Small intestine (tissue), 7 donors: ENCODE data around the gene STYXL2. TPM values are rescaled to one million over a fixed set of nuclear protein-coding genes. Genes with fewer than 3 reads are reported as not detected.

Source experiments
- DNase-seq, 2 donors: peaks; one replicate each; pipeline versions ENCODE4 v3.0.0 to v3.0.0-alpha.2; 2013
- FAIRE-seq: peaks from 2 replicates; lab custom pipeline; 2012; peaks lifted over from hg19 to GRCh38; lab: Jason Lieb, UNC
- H3K27ac ChIP-seq, 3 donors: one replicate each; pipeline ENCODE4 v1.5.1; 2013; ENCODE audit warnings: low read length in 2 of 3, mild to moderate bottlenecking in 2 of 3, control low read depth in 1 of 3, inconsistent platforms in 1 of 3, low read depth in 1 of 3, moderate library complexity in 1 of 3
- H3K27me3 ChIP-seq, 3 donors: one replicate each; pipeline ENCODE4 v1.6.1; 2013; ENCODE audit warnings: low read length in 3 of 3, inconsistent platforms in 1 of 3; ENCODE audit not compliant: control insufficient read depth in 3 of 3, insufficient read depth in 3 of 3
- H3K36me3 ChIP-seq, 3 donors: one replicate each; pipeline ENCODE4 v1.6.1; 2013; ENCODE audit warnings: low read length in 3 of 3, inconsistent platforms in 1 of 3, low read depth in 1 of 3, mild to moderate bottlenecking in 1 of 3, moderate library complexity in 1 of 3; ENCODE audit not compliant: control insufficient read depth in 3 of 3, insufficient read depth in 2 of 3
- H3K4me1 ChIP-seq, 3 donors: one replicate each; pipeline ENCODE4 v1.6.1; 2013; ENCODE audit warnings: low read length in 2 of 3, inconsistent platforms in 1 of 3, low read depth in 1 of 3, mild to moderate bottlenecking in 1 of 3, moderate library complexity in 1 of 3; ENCODE audit not compliant: control insufficient read depth in 3 of 3, insufficient read depth in 2 of 3
- H3K4me3 ChIP-seq, 3 donors: one replicate each; pipeline ENCODE4 v1.5.1; 2013; ENCODE audit warnings: low read length in 3 of 3, control low read depth in 1 of 3, inconsistent platforms in 1 of 3, low read depth in 1 of 3, mild to moderate bottlenecking in 1 of 3, moderate library complexity in 1 of 3
- H3K9me3 ChIP-seq, 2 donors: one replicate each; pipeline ENCODE4 v1.6.1; 2013; ENCODE audit warnings: low read depth in 1 of 2, low read length in 1 of 2; ENCODE audit not compliant: control insufficient read depth in 2 of 2, insufficient read depth in 1 of 2
- WGBS, 3 donors: extraction: QIAGEN DNeasy Blood & Tissue Kit; methylation state at CpG; one replicate each; pipeline ENCODE4 v1.1.7; 2013; 5-methylcytosine and 5-hydroxymethylcytosine counted together
- polyA plus RNA-seq, 4 donors: library from polyadenylated mRNA; stranded (reverse) in 3 of 4; unstranded in 1 of 4; fragments of 200-250 nt in 3 of 4; fragments of 120-200 nt in 1 of 4; gene quantifications; one replicate each; pipeline versions ENCODE4 v1.2.1 to v1.2.3, GENCODE V29; 2013
- donor health status: healthy with polysubstance abuse.
- donor health status: control.
- donor health status: control.
- donor health status: Bipolar disorder and iron deficiency.
- donor health status: healthy.

The STYXL2 gene
- polyA plus RNA-seq, 4 donors, result 0.07 to 0.32 (median 0.27) TPM; not detected in 1

- FAIRE-seq (no peak), DNase-seq (peak; percentile 71 to 84)
- Histone ChIP-seq H3K4me1 (peaks cover 0 to 66% (median 11%) of the 10 kb centered on the region in 3 donors), H3K36me3 (peaks cover 0 to 14% (median 0%) of the 10 kb centered on the region in 3 donors), H3K27me3 (no peaks in the 10 kb centered on the region), H3K4me3 (no peak overlapping the region), H3K27ac (peak overlapping the region; percentile 92 to 96 (median 93)), H3K9me3 (no peaks in the 10 kb centered on the region)
- WGBS, 3 donors, result 12 to 33% (median 14%) methylated on average over 6 of the region's 6 CpGs
These were observed 10.7 kb upstream of the STYXL2 start for GRCh38 chr1:167083066-167083665.

GRCh38 chr1:167083871-167084270, 10.0 kb upstream of the STYXL2 start:
- WGBS, 3 donors, result 71 to 95% (median 76%) methylated on average over 3 of the region's 3 CpGs
- Histone ChIP-seq H3K4me3 (no peak overlapping the region), H3K4me1 (peaks cover 0 to 73% (median 7%) of the 10 kb centered on the region in 3 donors), H3K9me3 (no peaks in the 10 kb centered on the region), H3K36me3 (peaks cover 0 to 11% (median 0%) of the 10 kb centered on the region in 3 donors), H3K27me3 (no peaks in the 10 kb centered on the region), H3K27ac (peak overlapping the region; percentile 92 to 96 (median 93))
- DNase-seq, result no peak
- FAIRE-seq, result no peak

- Histone ChIP-seq H3K4me3 (no peak overlapping the region), H3K9me3 (no peaks in the 10 kb centered on the region), H3K4me1 (peaks cover 0 to 78% (median 7%) of the 10 kb centered on the region in 3 donors), H3K27me3 (no peaks in the 10 kb centered on the region), H3K27ac (peak overlapping the region; percentile 92 to 96 (median 93)), H3K36me3 (peaks cover 0 to 11% (median 0%) of the 10 kb centered on the region in 3 donors)
- DNase-seq, result no peak
- no peak for FAIRE-seq
These were observed 9.1 kb upstream of the STYXL2 start for GRCh38 chr1:167084757-167085156.

- no peak for FAIRE-seq
- DNase-seq, result peak; percentile 49 to 51
- peaks cover 0 to 87% (median 5%) of the 10 kb centered on the region in 3 donors for H3K4me1 ChIP-seq
- no peaks in the 10 kb centered on the region for H3K9me3 ChIP-seq
- H3K36me3 ChIP-seq, result peaks cover 0 to 11% (median 0%) of the 10 kb centered on the region in 3 donors
- H3K27me3 ChIP-seq, result no peaks in the 10 kb centered on the region
- H3K4me3 ChIP-seq, result peak overlapping the region in 1 of 3 donors; percentile 9
- peak overlapping the region; percentile 41 to 96 (median 58) for H3K27ac ChIP-seq
- WGBS, 3 donors, result 15 to 68% (median 42%) methylated on average over 7 of the region's 7 CpGs
These were observed 7.8 kb upstream of the STYXL2 start for GRCh38 chr1:167086033-167086432.

- FAIRE-seq (no peak), DNase-seq (peak in 1 of 2 donors; percentile 44)
- Histone ChIP-seq H3K27me3 (no peaks in the 10 kb centered on the region), H3K36me3 (peaks cover 0 to 4% (median 0%) of the 10 kb centered on the region in 3 donors), H3K4me1 (peaks cover 0 to 83% (median 5%) of the 10 kb centered on the region in 3 donors), H3K27ac (peak overlapping the region in 1 of 3 donors; percentile 58), H3K4me3 (no peak overlapping the region), H3K9me3 (no peaks in the 10 kb centered on the region)
- WGBS, 3 donors, result 55 to 61% (median 57%) methylated on average over 3 of the region's 3 CpGs
These were observed 7.1 kb upstream of the STYXL2 start for GRCh38 chr1:167086768-167087167.

GRCh38 chr1:167088746-167089417, 5.0 kb upstream of the STYXL2 start:
- H3K4me1 ChIP-seq, result peaks cover 0 to 65% (median 4%) of the 10 kb centered on the region in 3 donors
- DNase-seq, result peak in 1 of 2 donors; percentile 41
- H3K9me3 ChIP-seq, result no peaks in the 10 kb centered on the region
- peak overlapping the region; percentile 88 to 98 (median 91) for H3K27ac ChIP-seq
- peaks cover 0 to 4% (median 0%) of the 10 kb centered on the region in 3 donors for H3K36me3 ChIP-seq
- no peaks in the 10 kb centered on the region for H3K27me3 ChIP-seq
- no peak for FAIRE-seq
- WGBS, 3 donors, result 32 to 63% (median 47%) methylated on average over 6 of the region's 6 CpGs
- peak overlapping the region in 2 of 3 donors; percentile 29 to 53 for H3K4me3 ChIP-seq

GRCh38 chr1:167089939-167090313, 3.9 kb upstream of the STYXL2 start:
- H3K9me3 ChIP-seq, result no peaks in the 10 kb centered on the region
- no peak for FAIRE-seq
- no peaks in the 10 kb centered on the region for H3K27me3 ChIP-seq
- H3K4me1 ChIP-seq, result peaks cover 0 to 54% (median 1%) of the 10 kb centered on the region in 3 donors
- H3K4me3 ChIP-seq, result peak overlapping the region; percentile 28 to 53 (median 29)
- H3K36me3 ChIP-seq, result peaks cover 0 to 4% (median 0%) of the 10 kb centered on the region in 3 donors
- WGBS, 3 donors, result 13 to 52% (median 42%) methylated on average over 2 of the region's 2 CpGs
- DNase-seq, result no peak
- H3K27ac ChIP-seq, result peak overlapping the region; percentile 88 to 98 (median 91)

GRCh38 chr1:167090314-167090942, 3.4 kb upstream of the STYXL2 start, which contains the start of gene GPA33:
TSS of gene GPA33 (minus strand) at chr1:167090377. CDS start at chr1:167090287, 90 bp downstream.
- Histone ChIP-seq H3K9me3 (no peaks in the 10 kb centered on the region), H3K27ac (peak within 1 kb of the TSS; percentile 88 to 98 (median 91)), H3K27me3 (peaks cover 0 to 2% (median 0%) of the 10 kb centered on the region in 3 donors), H3K4me1 (peaks cover 0 to 49% (median 1%) of the 10 kb centered on the region in 3 donors), H3K4me3 (peak within 1 kb of the TSS; percentile 28 to 53 (median 29)), H3K36me3 (peaks cover 0 to 4% (median 0%) of the 10 kb centered on the region in 3 donors)
- FAIRE-seq (peak; percentile 51), DNase-seq (peak; percentile 93 to 99)
- 7 to 47% (median 20%) methylated on average over 1 of the region's 1 CpG for WGBS, 3 donors
